Effector CD8-positive, alpha-beta T cell (primary cell): ENCODE data around the gene CDH26.

Source experiments
- DNase-seq: peaks from one replicate; lab custom pipeline; 2025; lab: John Stamatoyannopoulos, UW

CDH26 gene

GRCh38 chr20:60063739-60064380, 105.6 kb downstream of the CDH26 start:
- DNase-seq: no peak
